HG03432 (cell line): ENCODE measurements around the gene COMMD1.
A peak's percentile ranks its signal among the peaks of the same experiment; 100 is the strongest.
"Not testable (repeated sequence)": the region's sequence is repeated elsewhere in the genome, so short reads cannot be mapped to it uniquely, and the experiment has no call there.

ENCODE experiments used
- ATAC-seq: cut with Tn5 transposase; IDR thresholded peaks from one replicate; pipeline ENCODE4 v1.9.1; 2021; ENCODE audit warnings: mild to moderate bottlenecking, moderate library complexity; ENCODE audit not compliant: unreplicated experiment

The COMMD1 gene

DNA sequence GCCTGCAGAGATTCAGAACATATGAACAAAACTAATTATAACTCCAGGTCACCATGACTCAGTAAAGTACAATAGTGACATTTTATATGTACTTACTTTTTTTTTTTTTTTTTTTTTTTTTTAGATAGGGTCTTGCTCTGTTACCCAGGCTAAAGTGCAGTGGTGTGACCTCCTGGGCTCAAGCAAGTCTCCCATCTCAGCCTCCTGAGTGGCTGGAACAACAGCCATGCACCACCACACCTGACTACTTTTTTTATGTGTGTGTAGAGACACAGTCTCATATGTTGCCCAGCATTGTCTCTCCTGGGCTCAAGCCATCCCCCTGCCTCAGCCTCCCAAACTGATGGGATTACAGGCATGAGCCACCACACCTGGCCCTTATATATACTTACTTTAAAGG is 159.8 kb downstream of the COMMD1 start:
- ATAC-seq: no peak

DNA sequence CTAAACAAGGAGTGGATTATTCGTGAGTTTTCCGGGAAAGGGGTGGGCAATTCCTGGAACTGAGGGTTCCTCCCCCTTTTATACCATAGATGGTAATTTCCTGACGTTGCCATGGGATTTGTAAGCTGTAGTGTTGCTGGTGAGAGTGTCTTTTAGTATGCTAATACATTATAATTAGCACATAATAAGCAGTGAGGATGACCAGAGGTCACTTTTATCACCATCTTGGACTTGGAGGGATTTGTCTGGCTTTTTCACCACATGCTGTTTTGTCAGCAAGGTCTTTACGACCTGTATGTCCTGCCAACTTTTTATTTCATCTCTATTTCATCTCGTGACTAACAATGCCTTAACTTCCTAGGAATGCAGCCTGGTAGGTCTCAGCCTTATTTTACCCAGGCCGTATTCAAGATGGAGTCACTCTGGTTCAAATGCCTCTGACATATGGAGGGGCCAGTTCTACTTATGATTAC is 165.7 kb downstream of the COMMD1 start:
- no peak for ATAC-seq

DNA sequence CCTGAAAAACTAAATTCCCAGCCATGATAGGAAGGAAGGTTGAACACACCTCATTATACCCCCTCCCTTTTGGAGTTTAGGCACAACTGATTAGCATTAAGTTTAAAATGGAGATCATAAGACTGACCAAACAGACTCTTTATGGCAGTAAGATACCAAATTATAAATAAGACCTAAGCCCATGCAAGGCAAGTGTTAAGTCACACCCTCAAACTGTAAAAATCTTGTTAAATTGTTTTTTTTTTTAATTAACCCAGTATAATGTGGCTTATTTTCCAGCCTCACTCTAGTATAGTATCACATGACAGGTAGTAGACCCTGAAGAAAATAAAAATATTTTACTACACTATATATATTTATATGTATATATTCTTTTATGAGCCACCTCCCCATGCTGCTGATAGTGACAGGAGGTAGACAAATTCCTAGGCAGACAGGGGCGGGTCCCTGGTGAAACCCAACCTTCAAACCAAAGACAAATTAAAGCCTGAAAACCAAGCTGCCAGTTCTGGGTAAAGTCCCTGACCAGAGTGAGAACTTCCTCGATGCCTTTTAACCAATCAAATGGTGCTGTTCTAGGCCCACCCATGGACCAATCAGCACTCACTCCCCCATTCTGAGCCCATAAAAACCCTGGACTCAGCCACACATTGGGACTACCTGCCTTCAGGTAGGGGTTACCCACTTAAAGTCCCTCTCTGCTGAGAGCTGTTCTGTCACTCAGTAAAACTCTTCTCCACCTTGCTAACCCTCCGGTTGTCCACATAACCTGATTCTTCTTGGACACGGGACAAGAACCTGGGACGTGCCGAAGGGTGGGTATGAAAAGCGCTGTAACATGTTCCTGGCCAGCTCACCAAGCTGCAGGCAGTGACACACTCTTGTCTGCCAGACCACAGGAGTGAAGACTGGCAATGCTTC is 166.5 kb downstream of the COMMD1 start:
- no peak for ATAC-seq

DNA sequence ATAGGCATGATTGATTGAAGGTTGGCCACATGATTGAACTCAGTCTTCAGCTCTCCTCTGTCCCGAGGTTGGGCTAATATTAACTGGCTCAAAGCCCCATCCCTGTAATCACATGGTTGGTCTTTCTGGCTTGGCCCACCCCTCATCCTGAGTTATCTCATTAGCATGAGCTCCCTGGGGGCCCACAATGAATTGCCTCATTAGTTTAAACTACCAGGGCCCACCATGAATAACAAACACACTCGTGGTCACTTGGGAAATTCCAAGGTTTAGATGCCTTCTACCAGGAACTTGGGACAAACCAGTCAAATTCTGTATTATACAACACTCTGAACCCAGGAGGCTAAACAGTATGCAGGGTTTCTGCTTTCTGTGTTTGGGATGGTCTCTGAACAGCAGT is 168.8 kb downstream of the COMMD1 start:
- no peak for ATAC-seq

DNA sequence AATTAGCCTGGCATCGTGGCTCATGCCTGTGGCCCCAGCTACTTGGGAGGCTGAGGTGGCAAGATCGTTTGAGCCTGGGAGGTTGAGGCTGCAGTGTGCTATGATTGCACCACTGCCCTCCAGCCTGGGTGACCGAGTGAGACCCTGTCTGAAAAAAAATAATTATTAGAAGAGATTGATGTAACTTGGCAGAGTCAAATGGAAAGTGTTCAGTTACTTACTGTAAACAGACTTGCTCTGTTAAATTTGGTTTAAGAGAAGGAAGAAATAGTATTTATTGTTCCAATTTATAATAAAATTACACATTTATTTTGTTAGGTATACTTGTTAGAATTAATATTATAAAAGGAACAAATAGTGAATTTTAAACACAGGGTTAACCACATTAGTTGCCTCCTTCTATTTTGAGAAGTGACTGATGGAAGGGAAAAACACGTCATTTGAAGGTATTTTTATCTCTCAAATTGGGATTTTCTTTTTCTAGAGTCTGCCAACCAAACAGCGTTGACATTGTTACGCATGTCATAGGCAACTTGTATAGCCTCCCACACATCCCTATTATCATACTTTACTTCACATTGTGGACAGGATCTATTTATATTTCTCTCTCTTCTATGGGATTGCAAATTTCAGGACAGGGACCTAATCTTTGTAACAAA is 171.6 kb downstream of the COMMD1 start:
- no peak for ATAC-seq

DNA sequence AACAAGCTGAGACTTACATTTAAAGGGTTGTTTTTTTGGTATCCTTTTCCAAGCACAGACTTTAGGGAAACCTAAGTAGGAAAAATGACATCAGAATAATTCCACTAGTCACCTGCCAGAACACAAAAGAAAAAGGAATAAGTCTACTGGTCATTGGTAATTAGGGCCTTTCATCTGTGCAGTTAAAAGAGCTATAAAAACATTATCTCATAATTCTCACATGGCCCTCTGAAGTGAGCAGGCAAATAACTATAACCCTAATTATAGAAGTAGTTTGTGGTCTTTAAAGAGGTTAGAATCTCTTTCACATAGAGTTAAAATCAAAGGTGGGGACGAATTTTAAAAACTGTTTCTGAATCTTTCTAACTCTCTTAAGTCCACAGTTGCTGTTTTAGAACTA is 179.3 kb downstream of the COMMD1 start:
- ATAC-seq: no peak

DNA sequence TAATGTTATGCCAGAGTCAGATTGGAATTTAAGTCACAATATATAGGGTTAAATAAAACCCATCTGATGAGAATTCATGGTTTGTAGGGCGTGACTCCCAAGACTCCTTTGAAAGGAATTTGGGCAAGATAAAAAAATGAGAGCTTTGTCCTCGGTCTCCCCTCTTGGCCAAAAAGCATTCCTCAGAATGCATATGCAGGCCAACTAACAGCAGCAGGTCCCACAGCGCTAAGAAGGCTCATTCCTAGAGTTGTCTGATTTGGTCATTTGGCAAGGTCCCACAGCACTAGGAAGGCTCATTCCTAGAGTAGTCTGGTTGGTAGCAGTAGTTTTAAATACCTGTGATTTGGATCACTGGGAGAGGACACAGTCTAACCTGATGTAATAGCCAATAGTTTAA is 184.2 kb downstream of the COMMD1 start:
- no peak for ATAC-seq

DNA sequence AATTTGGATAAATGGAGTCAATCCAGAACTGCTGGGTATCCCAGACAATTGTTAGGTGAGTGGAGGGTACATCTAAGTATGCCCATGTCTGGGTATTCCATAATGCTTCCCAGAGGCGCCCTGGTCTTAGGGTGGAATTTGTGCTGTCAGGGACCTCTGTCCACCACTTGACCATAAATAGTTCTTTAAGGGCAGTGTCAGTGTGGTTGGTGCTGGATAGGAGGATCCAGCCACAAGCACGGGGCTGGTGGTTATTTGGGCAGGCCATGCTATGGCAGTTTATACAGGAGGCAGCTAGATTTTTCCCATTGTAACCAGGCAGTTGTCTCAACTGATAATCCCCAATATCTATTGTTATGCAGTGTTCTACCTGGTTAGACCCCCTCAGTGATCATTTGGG is 186.0 kb downstream of the COMMD1 start:
- ATAC-seq: no peak

DNA sequence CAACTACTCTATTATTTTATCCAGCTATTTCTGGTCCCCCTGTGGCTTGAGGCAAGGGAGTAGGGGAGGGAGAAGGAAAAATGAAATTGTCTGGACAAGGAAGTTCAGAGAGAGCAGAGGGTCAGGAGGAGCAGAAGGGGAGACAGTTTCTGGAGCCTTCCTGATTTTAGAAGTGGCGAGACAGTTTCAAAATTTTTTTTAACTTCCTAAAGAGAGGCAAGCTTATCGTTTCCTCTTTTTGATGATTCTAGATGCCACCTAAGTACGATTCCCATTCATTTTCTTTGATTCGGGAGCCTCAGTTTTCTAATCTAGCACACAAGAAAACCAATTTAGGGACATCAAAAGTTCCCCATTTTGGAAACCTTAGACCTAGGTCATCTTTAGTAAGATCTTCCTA is 193.6 kb downstream of the COMMD1 start:
- ATAC-seq: no peak

DNA sequence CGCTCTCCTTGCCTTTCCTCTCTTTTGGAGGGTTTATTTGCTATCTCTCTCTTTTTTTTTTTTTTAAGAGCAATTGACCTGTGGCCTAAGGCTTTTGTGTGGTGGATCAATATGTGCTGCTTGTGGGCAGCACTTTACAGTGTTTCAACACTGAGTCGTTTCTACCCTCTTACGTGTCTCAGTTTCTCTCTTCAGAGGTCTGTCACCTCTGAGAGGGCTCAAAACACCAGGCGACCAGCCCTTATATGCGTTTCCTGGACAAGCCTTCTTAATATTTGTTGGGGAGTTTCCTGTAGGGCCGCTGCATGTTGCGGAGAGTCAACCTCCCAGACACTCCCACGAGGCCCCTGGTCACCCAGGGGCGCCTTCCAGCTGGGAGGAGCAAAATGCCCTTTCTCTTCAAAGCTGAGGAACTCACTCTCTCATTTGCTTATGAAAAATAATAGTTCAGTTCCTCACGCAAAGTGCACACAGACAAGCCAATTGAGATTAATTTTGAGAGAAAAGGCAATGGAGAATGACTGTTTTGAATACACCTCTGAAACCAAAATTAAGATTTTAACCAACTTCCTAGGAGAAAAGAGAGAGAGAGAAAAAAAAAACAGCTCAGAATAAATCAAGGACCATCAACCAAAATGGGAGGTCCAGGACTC is 194.2 kb downstream of the COMMD1 start:
- peak; percentile 92 for ATAC-seq

DNA sequence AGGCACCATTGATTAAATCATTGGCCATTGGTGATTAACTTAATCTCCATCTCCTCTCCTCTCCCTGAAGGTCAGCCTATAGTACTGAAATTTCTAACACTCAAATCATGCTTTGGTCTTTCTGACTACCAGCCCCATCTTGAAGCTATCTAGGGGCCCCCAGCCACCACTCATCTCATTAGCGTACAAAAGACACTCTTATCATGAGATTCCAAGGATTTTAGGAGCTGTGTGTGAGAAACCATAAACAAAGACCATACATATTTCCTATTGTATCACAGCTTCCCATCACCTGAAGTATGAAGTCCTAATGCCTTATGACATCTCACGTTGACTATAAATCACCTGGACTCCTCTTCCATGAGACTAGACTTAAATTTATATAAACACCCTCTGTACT is 196.4 kb downstream of the COMMD1 start:
- no peak for ATAC-seq

DNA sequence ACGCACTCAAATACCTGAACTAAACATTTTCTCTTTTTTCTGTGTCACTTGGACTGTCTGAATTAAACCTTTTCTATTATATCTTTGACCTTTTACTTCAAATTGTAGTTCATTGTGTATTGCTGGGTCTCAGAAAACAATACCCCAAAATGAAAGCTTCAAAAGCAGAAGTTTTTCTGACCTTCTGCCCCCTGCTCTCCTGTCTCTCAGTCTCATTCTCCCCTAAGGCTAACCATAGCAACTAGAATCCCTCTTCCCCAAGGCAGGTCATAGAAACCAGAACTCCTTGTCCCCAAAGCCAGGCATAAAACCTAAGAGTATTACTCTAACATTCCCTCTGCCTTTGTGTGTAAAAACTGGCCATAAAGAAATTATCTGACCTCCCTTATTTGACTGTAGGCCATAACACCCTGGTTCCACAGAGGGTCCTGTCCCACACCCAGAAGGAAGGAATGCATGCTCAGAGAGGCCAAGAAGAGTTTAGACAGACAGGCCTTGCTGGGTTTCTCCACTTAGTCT is 197.0 kb downstream of the COMMD1 start:
- ATAC-seq: no peak

DNA sequence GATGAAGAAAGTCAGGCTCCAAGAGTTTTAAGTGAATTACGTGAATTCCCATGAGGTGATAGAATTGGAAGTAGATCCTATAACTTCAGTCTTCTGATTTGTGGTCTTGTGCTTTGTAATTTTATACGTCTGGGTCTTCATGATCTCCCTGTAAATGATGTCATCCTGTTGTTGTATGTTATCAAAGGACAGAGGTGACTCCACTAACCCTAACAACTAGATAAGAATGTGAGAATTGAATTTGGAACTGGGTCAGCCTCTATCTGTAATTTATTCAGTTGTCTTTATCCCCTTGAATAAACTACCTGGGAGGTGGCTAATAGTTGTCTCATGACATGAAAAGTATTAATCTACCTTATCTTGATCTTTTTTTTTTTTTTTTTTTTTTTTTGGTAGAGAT is 204.1 kb downstream of the COMMD1 start:
- no peak for ATAC-seq

DNA sequence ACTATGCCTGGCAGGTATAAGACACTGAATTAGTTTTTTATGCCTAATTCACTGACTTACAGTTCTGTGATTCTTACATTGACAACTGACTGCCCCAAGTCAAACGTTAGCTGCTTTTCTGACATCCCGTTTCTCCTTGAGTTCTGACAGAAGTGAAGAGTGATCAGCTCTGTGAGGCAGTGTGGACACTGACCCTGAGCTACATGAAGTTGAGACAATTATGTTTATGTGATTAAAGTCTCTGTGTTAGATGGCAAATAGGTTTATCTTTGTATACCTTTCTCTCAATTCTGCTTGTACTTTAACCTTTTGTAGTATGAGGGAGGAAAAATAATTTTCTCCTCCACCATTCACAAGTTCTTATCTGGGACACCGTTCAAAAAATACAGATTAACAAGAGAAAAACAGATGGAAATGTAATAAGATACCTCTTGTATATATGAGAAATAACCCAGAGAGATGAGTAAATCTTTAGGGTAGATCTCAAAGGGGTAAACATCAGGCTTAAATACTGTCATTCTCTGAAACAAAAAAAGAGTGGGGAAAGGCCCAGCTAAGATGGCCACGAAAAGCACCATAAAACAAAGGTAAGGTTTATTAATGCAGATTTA is 205.0 kb downstream of the COMMD1 start:
- ATAC-seq: no peak

DNA sequence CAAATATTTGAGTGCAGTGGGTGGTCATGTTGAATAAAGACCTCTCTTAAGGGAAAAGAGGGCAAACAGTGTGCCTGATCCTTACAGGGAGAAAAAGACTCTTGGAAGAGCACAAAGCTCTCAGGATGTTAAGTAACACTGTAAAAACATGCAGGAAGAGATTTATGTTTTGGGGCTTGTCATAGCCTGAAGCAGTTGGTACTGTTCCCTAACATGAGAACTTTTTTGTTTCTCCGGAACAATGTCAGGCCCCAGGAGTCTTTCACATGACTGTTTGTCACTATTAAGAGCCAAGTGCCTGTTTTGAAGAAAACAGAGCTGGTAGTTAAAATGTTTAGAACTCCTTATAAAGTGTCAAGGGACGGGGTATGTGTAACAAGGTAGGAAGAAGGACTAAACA is 206.7 kb downstream of the COMMD1 start:
- ATAC-seq: no peak

DNA sequence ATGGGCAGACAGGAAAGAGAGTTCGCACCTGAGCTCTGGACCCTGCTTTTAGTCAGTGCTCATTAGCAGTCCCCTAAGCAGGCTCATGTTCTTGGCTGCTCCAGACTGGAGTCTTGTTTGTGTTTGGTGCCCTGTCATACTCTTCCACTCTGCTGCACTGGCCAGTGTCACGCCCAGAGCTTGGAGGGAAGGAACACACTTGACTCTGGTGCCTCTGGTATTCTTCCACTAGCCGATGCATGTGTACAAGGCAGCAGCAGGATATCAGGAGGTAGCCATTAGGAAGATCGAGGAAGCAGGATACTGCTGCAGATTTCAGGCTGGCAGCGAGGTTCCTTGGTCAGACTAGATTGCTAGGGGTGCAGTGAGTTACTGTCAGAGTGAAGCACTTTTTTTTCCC is 209.1 kb downstream of the COMMD1 start:
- ATAC-seq: no peak

DNA sequence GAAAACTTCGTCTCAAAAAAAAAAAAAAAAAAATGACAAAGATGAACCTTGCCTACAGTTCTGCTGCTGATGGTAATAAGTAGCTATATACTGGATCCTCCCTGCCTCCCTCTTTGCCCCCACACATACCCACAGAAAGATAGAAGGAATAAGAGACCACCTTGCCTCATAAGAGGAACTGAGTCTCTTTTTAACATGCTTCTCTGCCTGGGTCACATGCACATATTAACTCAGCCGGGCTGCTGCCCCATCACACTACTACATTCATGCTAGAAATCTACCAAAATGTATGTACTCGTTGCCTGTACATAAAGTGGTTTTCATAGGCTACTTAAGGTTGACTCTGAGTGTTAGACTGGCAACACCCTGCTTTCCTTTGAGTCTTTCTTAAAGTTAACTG is 211.5 kb downstream of the COMMD1 start:
- no peak for ATAC-seq

DNA sequence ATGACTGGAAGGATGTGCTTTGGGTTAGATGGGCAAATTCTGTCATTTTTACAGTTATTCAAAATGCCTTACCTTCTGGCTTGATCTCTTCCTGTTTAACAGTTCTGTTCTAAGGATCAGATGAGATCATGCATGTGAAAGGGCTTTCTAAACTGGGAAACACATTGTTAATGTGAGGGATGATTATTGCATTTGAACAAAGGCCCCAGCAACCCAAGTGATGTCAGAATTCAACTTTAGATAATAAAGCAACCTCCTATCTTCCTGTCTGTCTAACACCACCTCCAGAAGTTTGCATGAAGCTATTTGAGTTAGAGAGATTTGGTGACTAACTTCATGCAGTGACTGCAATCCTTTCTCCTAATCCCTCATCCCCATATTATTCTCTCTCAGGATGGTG is 212.7 kb downstream of the COMMD1 start:
- no peak for ATAC-seq

DNA sequence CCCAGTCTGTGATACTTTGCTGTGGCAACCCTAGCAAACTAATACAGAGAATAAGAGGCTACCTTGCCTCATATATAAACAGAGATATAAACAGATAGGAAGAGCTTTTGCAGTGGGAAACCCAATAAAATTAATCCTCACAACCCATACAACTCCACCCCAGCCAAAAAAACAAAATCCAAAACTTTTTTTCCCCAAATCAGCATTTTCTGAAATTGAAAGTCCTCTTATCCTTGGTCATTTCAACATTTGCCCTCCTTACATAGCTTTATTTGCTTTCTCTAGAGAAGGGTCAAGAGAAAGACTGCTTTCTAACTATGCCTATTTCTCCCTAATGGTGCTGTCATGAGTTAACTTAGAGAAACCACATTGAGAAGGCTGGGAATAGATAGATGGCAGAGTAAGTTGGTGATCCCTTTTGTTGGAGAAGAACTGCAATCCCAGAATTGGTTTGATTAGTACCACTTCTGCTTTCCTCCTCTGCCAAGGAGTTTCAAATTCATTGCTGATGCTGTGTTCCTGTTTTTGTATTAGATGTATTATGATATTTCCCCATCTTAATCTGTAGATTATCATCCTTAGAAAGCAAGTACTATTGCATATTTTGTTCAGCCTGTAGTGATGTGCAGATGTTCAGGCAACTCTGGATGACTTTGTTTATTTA is 214.0 kb downstream of the COMMD1 start:
- ATAC-seq: no peak

DNA sequence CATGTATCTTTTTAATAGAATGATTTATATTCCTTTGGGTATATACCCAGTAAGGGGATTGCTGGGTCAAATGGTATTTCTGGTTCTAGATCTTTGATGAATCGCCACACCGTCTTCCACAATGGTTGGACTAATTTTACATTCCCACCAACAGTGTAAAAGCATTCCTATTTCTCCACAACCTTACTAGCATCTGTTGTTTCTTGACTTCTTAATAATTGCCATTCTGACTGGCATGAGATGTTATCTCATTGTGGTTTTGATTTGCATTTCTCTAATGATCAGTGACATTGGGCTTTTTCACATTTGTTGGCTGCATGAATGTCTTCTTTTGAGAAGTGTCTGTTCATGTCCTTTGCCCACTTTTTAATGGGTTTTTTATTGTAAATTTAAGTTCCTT is 220.8 kb downstream of the COMMD1 start:
- ATAC-seq: not testable (repeated sequence)
